GM12874 (cell line): Measurements from ENCODE around the gene F5.

Experiments used
- CTCF ChIP-seq: IDR thresholded peaks from 2 replicates; pipeline ENCODE4 v1.5.1; 2011; ENCODE audit warnings: low read depth, mild to moderate bottlenecking, control low read depth, low read length, moderate library complexity; ENCODE audit not compliant: insufficient read depth

Gene F5

GRCh38 chr1:169604781-169605560 is 18.7 kb upstream of the F5 start:
- no peak for TF ChIP-seq CTCF

GRCh38 chr1:169601096-169601881 is 15.0 kb upstream of the F5 start:
- TF ChIP-seq CTCF, result peak; percentile 21; the same call in 1 of the 2 replicates

GRCh38 chr1:169595764-169596711 is 9.8 kb upstream of the F5 start:
- TF ChIP-seq CTCF, result no peak

- TF ChIP-seq CTCF, result no peak
Measured at GRCh38 chr1:169594391-169594790, 8.1 kb upstream of the F5 start.

- TF ChIP-seq CTCF, result no peak
Measured at GRCh38 chr1:169590932-169591331, 4.7 kb upstream of the F5 start.

- no peak for TF ChIP-seq CTCF
Measured at GRCh38 chr1:169588785-169589485, 2.7 kb upstream of the F5 start.
